Putamen (tissue), 1 donor: ENCODE measurements around the gene GTF2I.
"Not testable (repeated sequence)": the region's sequence is repeated elsewhere in the genome, so short reads cannot be mapped to it uniquely, and the experiment has no call there.

Experiments used
- DNase-seq: peaks from one replicate; pipeline ENCODE4 v3.0.0-alpha.2; 2016; ENCODE audit warnings: low spot score

GTF2I gene

DNA sequence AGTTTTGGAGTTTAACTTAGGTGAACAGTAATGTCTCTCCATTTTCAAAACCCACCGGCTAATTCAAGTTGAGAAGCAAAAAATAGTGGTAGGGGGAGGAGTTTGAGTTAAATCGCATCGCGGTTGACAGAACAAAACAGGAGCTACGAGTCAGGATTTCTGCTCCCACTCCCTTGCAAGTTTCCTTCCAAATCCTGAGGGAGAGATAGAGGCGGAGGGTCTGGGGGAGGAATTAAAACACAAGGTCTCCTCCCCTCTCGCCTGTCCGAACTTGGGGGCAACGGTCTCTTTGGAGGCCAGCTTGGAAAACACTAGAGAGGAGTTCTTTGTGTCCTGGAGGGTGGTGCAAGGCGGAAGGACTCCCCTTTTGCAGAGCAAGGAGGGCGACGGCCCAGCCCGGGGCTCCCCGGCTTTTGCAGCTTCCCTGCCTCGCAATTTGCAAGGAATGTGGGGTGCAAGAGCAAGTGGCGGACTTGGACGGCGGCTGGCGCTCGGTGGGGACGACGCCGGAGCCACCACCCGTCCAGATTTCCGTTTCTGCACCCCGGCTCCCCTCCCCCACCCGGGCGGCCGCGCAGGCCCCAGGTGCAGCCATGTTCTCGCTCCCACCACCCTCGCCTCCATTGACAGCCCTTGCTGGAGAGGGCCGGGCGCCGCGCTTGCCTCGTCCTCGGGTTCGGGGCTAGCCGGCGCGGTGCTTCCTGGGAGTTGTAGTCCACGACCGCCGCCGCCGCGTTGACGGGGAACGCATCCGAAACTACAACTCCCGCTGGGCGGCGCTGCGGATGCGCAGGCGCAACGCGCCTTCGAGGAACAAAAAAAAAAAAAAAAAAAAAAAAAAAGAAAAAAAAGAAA lies 454 bp upstream of the GTF2I start:
- peak; percentile 96 for DNase-seq

DNA sequence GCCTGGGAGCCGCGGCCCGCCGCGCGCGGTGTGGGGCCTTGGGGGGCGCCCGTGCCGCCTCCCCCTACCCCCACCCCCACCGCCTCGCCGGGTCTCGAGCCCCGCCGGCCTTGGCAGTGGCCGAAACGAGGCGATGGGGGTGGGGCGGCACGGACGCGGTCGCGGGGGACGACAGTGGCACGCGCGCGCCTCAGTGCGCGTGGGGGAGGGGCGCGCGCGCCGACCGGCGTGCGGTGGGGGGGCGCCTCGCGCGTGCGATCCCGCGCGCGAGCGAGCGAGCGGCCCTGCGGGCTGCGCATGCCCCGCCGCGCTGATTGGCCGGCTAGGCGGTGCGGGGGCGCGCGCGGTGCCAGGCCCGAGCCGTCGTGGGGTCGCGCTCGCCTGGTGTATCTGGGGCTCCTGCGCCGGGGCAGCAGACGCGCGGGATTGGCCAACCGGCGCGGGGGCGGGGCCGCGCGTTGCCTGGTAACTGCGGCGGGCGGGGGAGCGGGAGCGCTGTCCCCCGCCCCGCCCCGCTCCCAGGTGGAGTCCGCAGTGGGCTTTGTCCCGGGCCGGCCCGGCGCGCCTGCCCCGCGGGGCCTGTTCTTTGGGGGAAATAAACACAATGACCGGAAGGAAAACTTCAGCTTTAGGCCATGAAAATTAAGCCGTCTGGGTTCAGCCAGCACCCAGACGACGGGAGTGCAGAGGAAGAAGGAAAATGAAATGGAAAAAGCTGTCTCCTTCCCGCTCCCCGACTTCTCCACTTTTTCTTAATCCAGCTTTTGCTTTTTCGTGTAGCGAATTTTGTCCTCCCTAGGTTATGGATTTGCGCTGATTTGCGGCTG lies 873 bp downstream of the GTF2I start:
- peak; percentile 95 for DNase-seq

DNA sequence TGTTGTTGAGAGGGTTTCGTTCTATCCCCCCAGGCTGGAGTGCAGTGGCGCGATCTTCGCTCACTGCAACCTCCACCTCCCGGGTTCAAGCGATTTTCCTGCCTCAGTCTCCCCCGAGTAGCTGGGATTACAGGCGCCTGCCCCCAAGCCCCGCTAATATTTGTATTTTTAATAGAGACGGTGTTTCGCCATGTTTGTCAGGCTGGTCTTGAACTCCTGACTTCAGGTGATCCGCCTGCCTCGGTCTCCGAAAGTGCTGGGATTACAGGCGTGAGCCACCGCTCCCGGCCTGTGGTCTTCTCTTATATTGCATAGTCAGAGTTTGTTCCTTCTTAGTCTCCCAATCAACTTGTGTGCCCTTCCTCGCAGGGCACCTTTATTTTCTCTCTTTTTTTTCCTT lies 2.7 kb downstream of the GTF2I start:
- DNase-seq: not testable (repeated sequence)

DNA sequence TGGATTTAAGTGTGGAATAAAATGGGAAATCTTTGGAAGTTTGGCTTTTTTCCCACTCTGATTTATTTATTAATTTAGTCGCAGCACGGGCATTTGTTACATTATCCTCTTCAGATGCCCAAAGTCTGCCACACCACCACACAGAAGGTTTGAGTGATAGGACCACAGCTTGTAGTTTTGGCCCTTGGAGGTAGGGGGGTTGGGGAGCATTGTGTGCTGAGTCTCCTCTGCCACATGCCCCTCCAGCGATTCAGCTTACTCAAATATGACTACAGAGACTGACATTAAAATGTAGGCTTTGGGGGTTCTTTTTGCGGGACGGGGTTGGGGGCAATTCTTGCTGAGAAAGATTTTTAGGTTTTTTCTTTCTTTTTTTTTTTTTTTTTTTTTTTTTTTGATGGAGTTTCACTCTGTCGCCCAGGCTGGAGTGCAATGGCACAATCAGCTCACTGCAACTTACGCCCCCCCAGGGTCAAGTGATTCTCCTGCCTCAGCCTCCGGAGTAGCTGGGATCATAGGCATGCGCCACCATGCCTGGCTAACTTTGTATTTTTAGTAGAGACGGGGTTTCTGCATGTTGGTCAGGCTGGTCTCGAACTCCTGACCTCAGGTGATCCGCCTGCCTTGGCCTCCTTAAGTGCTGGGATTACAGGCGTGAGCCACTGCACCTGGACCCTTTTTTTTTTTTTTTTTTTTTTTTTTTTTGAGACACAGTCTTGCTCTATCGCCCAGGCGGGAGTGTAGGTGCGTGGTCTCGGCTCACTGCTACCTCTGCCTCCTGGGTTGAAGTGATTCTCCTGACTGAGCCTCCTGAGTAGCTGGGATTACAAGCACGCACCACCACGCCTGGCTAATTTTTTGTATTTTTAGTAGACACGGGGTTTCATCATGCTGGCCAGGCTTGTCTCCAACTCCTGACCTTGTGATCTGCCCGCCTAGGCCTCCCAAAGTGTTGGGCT lies 4.6 kb downstream of the GTF2I start:
- not testable (repeated sequence) for DNase-seq

GRCh38 chr7:74665296-74665938 lies 7.9 kb downstream of the GTF2I start:
- no peak for DNase-seq

GRCh38 chr7:74667013-74667412 lies 9.5 kb downstream of the GTF2I start:
- DNase-seq: not testable (repeated sequence)

DNA sequence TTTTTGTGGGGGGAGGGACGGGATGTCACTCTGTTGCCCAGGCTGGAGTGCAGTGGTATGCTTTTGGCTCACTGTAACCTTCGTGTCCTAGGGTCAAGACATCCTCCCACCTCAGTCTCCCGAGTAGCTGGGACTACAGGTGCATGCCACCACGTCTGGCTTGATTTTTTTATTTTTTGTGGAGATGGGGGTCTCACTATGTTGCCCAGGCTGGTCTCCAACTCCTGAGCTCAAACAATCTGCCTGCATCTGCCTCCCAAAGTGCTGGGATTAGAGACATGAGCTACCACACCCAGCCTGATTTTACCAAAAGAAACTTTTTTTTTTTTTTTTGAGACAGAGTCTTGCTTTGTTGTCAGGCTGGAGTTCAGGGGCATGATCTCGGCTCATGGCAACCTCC lies 10.0 kb downstream of the GTF2I start:
- DNase-seq: not testable (repeated sequence)

DNA sequence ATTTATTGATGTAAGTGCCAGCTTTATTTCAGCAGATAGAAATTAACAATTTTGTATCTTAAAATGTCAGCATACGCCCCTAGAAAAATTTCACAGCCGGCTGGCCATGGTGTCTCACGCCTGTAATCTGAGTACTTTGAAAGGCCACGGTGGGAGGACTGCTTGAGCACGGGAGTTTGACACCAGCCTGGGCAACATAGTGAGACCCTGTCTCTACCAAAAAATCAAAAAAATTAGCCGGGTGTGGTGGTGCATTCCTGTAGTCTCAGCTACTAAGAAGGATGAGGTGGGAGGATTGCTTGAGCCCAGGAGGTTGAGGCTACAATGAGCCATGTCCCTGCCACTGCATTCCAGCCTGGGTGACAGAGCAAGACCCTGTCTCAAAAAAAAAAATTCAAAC lies 14.1 kb downstream of the GTF2I start:
- no peak for DNase-seq

DNA sequence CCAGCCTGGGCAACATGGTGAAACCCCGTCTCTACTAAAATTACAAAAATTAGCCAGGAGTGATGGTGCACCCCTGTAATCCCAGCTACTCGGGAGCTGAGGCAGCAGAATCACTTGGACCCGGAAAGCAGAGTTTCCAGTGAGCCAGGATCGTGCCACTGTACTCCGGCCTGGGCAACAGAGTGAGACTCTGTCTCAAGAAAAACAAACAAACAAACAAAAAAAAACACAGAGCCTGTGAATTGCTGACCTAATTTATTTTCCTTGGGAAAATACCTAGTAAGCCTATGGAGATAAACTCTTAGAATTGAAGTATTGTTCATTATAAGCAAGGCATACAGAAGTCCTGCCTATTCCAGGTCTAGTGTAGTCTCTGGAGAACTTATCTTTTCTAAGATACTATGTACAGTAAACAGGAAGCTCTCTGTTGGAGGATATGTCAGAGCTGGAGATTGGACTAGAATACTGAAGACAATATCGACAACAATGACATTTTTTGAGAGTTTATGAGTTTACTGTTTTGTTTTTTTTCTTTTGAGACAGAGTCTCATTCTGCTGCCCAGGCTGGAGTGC lies 14.9 kb downstream of the GTF2I start:
- DNase-seq: no peak

DNA sequence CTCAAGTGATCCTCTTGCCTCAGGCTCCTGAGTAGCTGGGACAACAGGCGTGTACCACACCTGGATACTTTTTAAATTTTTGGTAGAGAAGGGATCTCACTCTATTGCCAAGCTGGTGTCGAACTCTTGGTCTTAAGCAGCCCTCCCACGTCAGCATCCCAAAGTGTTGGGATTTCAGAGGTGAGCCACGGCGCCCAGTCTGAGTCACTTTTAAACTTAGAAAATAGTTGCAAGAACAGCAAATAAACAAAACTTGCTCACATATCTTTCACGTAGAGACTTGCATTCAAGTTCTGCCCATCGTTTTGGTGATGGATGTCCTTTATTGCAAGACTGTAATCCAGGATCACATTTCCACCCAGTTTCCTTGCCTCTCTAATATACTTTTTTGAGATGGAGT lies 16.6 kb downstream of the GTF2I start:
- no peak for DNase-seq

DNA sequence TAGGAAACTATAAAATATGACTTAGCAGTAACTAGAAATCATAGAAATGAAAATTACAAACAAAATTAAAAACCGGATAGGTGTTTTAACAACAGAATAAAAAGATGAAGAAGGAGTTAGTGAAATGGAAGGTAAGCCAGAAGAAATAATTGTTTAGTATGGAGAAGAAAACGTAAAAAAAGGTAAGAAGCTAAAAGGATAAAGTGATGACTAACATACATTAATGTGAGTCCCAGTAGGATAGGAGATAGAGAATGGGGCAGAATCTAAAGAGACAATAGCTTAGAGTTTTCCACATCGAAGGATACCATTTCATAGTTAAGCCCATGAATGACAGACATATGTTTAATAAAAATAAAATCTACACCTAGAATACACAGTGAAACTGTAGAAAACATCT lies 25.3 kb downstream of the GTF2I start:
- DNase-seq: no peak

DNA sequence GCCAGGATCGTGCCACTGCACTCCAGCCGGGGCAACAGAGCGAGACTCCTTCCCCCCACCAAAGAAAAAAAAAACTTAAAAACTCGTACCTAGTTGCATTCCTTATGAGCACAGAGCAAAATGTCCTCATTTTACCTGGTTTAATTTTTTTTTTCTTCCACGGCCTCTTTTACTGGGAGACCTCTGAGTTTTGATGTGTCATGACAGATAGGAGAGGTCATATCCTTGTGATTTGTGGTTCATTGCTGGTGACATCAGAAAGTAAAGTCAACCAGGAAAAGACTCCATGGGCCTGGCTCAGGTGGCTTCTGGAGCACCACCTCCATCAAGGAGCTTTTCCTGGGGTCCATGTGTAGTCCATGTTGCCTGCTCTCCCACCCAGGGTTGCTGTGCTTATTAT lies 26.3 kb downstream of the GTF2I start:
- DNase-seq: no peak

DNA sequence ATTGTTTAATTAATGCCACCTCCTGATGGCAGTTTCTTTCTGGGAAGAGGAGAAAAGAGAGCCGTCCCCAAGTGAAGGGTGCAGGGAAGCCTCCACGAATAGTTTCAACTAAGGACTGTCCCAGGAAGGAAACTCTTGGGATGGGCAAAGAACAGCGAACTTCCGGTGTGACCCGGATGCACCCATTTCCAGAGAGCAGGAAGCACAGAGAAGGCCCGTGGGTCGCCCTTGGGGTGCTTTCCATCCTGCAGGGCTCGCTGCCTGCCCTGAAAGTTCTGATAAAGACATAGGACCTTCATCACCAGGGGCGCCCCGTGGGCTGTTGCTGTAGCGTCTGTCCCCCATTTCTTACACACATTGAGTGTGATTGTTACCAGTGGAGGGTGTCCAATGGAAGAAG lies 27.0 kb downstream of the GTF2I start:
- no peak for DNase-seq

- DNase-seq: no peak
These were observed 27.4 kb downstream of the GTF2I start for GRCh38 chr7:74684921-74685320.

DNA sequence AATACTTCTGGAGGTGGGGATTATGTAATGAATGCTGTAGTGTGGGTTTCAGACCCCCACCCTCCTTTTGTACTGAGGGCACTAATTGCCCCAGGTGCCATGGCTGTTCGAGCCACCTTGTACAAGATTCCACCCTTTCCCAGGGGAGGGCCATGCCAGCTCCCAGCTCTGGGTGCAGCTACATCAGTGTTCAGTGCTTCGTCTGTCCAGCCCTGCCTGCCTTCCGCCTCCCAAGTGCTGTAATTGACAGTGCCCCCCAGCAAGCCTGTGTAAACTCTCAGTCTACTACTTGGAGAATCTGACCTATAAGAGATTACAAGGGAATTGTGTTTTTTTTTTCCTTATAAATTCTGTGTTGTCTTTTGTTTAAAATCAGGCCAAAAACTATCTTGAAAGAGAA lies 33.0 kb downstream of the GTF2I start:
- no peak for DNase-seq

DNA sequence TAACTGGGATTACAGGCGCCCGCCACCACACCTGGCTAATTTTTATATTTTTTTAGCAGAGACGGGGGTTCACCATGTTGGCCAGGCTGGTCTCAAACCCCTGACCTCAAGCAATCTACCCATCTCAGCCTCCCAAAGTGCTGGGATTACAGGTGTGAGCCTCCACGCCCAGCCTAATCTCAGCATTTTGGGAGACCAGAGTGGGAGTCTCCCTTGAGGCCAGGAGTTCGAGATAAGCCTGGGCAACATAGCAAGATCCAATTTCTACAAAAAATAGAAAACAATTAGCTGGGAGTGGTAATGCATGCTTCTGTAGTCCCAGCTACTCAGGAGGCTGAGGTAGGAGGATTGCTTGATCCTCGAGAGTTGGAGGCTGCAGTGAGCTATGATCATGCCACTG lies 46.9 kb downstream of the GTF2I start:
- not testable (repeated sequence) for DNase-seq

- DNase-seq: no peak
These were observed 49.7 kb downstream of the GTF2I start for GRCh38 chr7:74707238-74707637.

DNA sequence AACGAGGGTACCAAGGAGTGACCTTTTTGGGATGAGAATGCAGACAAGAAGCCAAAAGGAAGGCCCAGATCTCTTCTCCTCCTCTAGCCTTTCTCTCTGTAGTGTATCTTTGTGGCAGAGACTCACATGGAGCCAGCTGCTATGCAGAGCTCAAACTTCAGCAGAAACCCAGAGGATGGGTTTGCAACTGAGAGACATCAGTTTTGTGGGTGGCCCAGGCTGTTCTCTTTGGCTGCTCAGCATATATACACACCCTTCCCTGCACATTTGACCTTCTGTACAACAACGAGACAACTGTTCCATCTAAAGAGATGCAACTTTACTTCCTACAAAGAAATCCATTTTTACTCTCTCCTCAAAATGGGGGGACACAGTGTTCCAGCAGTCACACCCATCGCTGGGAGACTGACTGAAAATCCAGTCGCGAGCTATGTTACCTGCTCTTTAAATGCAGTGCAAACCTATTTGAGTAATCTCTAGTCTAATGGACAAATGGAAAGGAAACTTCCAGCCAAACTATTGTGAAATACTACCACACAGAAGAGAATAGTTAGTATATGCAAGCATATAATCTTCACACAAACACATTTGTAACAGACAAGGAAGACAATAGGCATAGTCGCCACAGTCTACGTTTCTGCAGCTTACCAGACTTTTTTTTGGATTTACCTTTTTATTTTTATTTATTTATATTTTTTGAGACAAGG lies 51.2 kb downstream of the GTF2I start:
- no peak for DNase-seq

DNA sequence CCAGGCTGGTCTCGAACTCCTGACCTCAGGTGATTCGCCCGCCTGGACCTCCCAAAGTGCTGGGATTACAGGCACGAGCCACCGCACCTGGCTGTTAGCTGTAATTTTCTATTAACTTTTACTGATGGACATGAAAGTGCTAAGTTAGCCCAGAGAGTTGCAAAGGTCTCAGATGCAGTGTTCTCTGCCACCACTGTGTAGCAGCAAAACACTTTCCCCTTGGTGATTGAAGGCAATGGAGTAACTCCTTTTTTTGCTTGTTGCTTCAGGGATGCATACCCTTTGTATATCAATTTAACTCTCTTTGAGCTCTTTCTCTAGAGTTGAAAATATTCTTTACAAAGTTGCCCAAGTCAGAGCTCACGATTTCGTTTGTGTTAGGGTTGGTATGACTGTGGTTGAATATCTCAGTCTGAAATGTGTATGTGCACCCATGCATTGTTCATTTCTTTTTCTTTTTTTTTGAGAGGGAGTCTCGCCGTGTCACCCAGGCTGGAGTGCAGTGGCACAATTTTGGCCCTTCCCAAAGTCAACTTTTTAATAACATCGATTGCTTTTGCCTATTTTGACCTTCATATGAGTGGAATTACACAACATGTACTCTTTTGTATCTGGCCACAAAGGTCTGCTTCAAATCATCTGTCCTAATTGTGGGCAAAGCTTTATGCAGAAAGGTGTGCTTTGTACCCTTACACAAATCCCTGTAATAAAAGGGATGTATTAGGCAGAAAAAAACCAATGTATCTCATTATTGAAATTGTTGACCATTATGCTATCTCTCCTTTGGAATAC lies 52.6 kb downstream of the GTF2I start:
- no peak for DNase-seq

GRCh38 chr7:74713567-74713966 lies 56.0 kb downstream of the GTF2I start:
- no peak for DNase-seq
